Activated B cell treated with CpG ODN at 0.5 μM for 24 hours (primary cell): ENCODE results near the gene RNF103. TPM values are rescaled to one million over a fixed set of nuclear protein-coding genes. Genes with fewer than 3 reads are reported as not detected.

Experiments
- ATAC-seq: fragments of 200-7000 bp; cut with Tn5 transposase; one replicate; pipeline ENCODE4 v1.10.0; 2021; ENCODE audit warnings: low read depth, mild to moderate bottlenecking, moderate library complexity
- CTCF ChIA-PET: fragments of 350-600 bp; sonication (Branson Sonifier 250); formaldehyde crosslinking; loops from one replicate; lab custom pipeline; 2021; ENCODE audit warnings: antibody characterized with exemption; lab: Charles Lee
- POLR2A ChIA-PET: fragments of 350-600 bp; sonication (Branson Sonifier 250); formaldehyde crosslinking; loops from one replicate; lab custom pipeline; 2021; ENCODE audit warnings: antibody characterized with exemption; lab: Charles Lee
- DNase-seq: peaks from one replicate; pipeline ENCODE4 v3.0.0; 2022
- H3K27ac Mint-ChIP-seq: one replicate; pipeline ENCODE4 v1.8.0; 2020; ENCODE audit warnings: mixed read lengths
- H3K27me3 Mint-ChIP-seq: one replicate; pipeline ENCODE4 v1.8.0; 2021; ENCODE audit warnings: mixed read lengths
- H3K36me3 Mint-ChIP-seq: one replicate; pipeline ENCODE4 v1.8.0; 2021; ENCODE audit warnings: low read depth, mixed read lengths
- H3K4me1 Mint-ChIP-seq: one replicate; pipeline ENCODE4 v1.8.0; 2021; ENCODE audit warnings: mixed read lengths
- H3K4me3 Mint-ChIP-seq: one replicate; pipeline ENCODE4 v1.8.0; 2020; ENCODE audit warnings: mild to moderate bottlenecking, mixed read lengths
- H3K9me3 Mint-ChIP-seq: one replicate; pipeline ENCODE4 v1.8.0; 2020; ENCODE audit warnings: mixed read lengths
- CTCF ChIP-seq: fragments of 200-600 bp; IDR thresholded peaks from one replicate; pipeline ENCODE4 v1.8.0; 2022; ENCODE audit warnings: antibody characterized with exemption, mild to moderate bottlenecking
- intact Hi-C: fragments of 100-400 bp; cut with micrococcal nuclease; formaldehyde crosslinking; loops from one replicate; pipeline ENCODE4 v1.15.1; 2024
- total RNA-seq: library from RNA; stranded (reverse); gene quantifications from 2 replicates; pipeline ENCODE4 v1.2.3, GENCODE V29; 2022

The RNF103 gene
- total RNA-seq, 1 donor from 2014 or later, result 22.2 TPM

- peaks cover 16% of the 10 kb centered on the region for H3K36me3 Mint-ChIP-seq
- peaks cover 10% of the 10 kb centered on the region for H3K9me3 Mint-ChIP-seq
- no peak overlapping the region for H3K27ac Mint-ChIP-seq
- no peaks in the 10 kb centered on the region for H3K27me3 Mint-ChIP-seq
- ChIA-PET CTCF (no interaction called here), POLR2A (no interaction called here)
- ATAC-seq (no peak), DNase-seq (no peak)
- no peak overlapping the region for H3K4me3 Mint-ChIP-seq
- no peak for TF ChIP-seq CTCF
- intact Hi-C loops, result no loop called here
- H3K4me1 Mint-ChIP-seq, result no peaks in the 10 kb centered on the region
Observed at GRCh38 chr2:86661333-86661732, 37.7 kb upstream of the RNF103 start.

- H3K4me1 Mint-ChIP-seq, result no peaks in the 10 kb centered on the region
- CTCF ChIA-PET, result no interaction called here
- intact Hi-C loops, result no loop called here
- no peak for DNase-seq
- peaks cover 11% of the 10 kb centered on the region for H3K36me3 Mint-ChIP-seq
- ATAC-seq, result no peak
- TF ChIP-seq CTCF, result no peak
- H3K27me3 Mint-ChIP-seq, result no peaks in the 10 kb centered on the region
- H3K27ac Mint-ChIP-seq, result no peak overlapping the region
- H3K4me3 Mint-ChIP-seq, result no peak overlapping the region
- H3K9me3 Mint-ChIP-seq, result peaks cover 17% of the 10 kb centered on the region
- POLR2A ChIA-PET, result no interaction called here
Observed at GRCh38 chr2:86650188-86650587, 26.5 kb upstream of the RNF103 start.

- intact Hi-C loops, result no loop called here
- ChIA-PET CTCF (no interaction called here), POLR2A (no interaction called here)
- no peak overlapping the region for H3K4me3 Mint-ChIP-seq
- H3K36me3 Mint-ChIP-seq, result peaks cover 11% of the 10 kb centered on the region
- no peak for TF ChIP-seq CTCF
- no peak for ATAC-seq
- DNase-seq, result no peak
- no peak overlapping the region for H3K27ac Mint-ChIP-seq
- H3K27me3 Mint-ChIP-seq, result no peaks in the 10 kb centered on the region
- peaks cover 17% of the 10 kb centered on the region for H3K9me3 Mint-ChIP-seq
- no peaks in the 10 kb centered on the region for H3K4me1 Mint-ChIP-seq
Observed at GRCh38 chr2:86649119-86649947, 25.7 kb upstream of the RNF103 start.

GRCh38 chr2:86648681-86649080, 25.0 kb upstream of the RNF103 start:
- no peak overlapping the region for H3K4me3 Mint-ChIP-seq
- no peak for TF ChIP-seq CTCF
- no peak overlapping the region for H3K27ac Mint-ChIP-seq
- ATAC-seq (no peak), DNase-seq (no peak)
- ChIA-PET POLR2A (no interaction called here), CTCF (no interaction called here)
- no peaks in the 10 kb centered on the region for H3K4me1 Mint-ChIP-seq
- intact Hi-C loops, result no loop called here
- peaks cover 17% of the 10 kb centered on the region for H3K9me3 Mint-ChIP-seq
- H3K27me3 Mint-ChIP-seq, result no peaks in the 10 kb centered on the region
- H3K36me3 Mint-ChIP-seq, result peaks cover 11% of the 10 kb centered on the region

GRCh38 chr2:86646865-86647264, 23.2 kb upstream of the RNF103 start:
- intact Hi-C loops, result no loop called here
- POLR2A ChIA-PET, result no interaction called here
- CTCF ChIA-PET, result no interaction called here
- Mint-ChIP-seq H3K4me1 (no peaks in the 10 kb centered on the region), H3K4me3 (no peak overlapping the region), H3K27me3 (no peaks in the 10 kb centered on the region), H3K9me3 (peaks cover 15% of the 10 kb centered on the region), H3K36me3 (peaks cover 11% of the 10 kb centered on the region), H3K27ac (no peak overlapping the region)
- ATAC-seq (no peak), DNase-seq (no peak)
- TF ChIP-seq CTCF, result no peak
